Peyer's patch (tissue), 4 donors: Measurements from ENCODE around the gene FAM193A.

Experiments
- POLR2A ChIP-seq, 2 donors: fragments of 450-650 bp; IDR thresholded peaks; one replicate each; pipeline ENCODE4 v1.5.1; 2017; ENCODE audit warnings: antibody characterized with exemption in 2 of 2, mild to moderate bottlenecking in 2 of 2, moderate library complexity in 2 of 2
- TF ChIP-seq, protein P1 (sequence below), 6 experiments: fragments of 450-650 bp in 4 of 6; fragments of 200-600 bp in 2 of 6; sonication (generic) in 1 of 6; IDR thresholded peaks; one replicate each; pipeline ENCODE4 v1.5.1; 2017 to 2019; ENCODE audit warnings: antibody characterized with exemption in 6 of 6, mild to moderate bottlenecking in 3 of 6, moderate library complexity in 1 of 6

DNA sequence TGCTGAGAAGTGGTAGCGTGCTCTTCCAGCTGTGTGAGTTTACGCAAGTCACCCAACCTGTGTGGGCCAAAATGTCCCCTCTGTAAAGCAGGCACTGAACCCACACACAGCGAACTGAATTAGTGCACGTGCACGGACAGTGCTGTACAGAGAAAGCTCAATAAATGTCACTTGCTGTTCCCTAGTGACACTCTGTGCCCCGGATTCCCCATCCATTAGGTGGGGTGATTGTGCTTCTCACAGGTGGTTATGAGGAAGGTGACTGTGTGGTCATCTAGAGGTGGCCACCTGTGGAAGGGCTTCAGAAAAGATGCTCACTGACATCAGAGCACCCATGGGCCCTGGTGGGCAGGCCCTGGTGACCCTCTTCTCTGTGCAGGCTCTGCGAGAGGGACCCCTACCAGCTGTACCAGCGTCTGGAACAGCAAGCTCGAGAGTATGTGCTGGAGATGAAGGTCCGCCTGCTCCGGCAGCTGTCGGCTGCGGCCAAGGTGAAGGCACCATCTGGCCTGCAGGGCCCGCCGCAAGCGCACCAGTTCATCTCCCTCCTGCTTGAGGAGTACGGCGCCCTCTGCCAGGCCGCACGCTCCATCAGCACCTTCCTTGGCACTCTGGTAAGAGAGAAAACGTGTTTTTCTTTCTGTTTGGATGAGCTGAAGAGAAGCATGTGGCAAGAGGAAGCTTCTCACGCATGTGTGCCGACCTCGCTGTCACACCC lies 94.3 kb downstream of the FAM193A start:
- TF ChIP-seq, protein P1, sequence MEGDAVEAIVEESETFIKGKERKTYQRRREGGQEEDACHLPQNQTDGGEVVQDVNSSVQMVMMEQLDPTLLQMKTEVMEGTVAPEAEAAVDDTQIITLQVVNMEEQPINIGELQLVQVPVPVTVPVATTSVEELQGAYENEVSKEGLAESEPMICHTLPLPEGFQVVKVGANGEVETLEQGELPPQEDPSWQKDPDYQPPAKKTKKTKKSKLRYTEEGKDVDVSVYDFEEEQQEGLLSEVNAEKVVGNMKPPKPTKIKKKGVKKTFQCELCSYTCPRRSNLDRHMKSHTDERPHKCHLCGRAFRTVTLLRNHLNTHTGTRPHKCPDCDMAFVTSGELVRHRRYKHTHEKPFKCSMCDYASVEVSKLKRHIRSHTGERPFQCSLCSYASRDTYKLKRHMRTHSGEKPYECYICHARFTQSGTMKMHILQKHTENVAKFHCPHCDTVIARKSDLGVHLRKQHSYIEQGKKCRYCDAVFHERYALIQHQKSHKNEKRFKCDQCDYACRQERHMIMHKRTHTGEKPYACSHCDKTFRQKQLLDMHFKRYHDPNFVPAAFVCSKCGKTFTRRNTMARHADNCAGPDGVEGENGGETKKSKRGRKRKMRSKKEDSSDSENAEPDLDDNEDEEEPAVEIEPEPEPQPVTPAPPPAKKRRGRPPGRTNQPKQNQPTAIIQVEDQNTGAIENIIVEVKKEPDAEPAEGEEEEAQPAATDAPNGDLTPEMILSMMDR (IDR thresholded peaks at IDR 0.05), result no peak
- no peak for TF ChIP-seq POLR2A (IDR thresholded peaks at IDR 0.05)
